ENCODE results near the gene ICE2.

DNA sequence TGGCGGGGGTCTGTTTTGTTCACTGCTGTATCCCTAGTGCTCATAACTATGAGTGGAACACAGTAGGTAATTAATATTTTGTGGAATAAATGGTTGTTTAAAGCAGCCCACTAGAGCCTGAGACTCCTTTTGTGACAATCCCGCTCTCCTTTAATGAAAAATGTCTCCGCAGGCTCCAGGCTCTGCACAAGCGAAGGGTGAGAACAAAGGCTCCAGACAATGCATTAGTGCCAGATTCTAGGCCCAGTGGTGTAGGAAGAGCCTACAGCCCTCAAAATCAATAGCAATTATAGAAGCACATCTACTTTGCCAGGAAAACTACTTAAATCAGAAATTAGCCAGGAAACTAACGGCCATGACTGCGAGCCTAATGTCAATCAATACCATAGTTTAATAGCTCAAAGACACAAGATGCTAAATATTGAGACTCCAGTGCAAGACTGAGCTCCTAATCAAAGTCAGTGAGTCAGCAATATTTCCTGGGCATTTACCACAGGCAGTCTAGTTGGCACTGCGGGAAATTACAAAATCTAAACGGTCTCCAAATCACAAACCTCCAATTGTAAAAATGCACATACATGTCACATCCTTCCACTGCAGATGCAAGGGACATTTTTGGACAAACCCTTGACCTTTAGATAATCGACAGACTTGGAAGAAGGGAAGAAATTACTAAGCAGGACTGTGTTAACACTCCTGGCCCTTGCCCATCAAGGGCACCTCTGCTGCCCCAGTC lies 83.5 kb downstream of the ICE2 start:
- TF ChIP-seq CTCF (IDR thresholded peaks at IDR 0.05; ENCODE audit: low read depth, low read length), result no peak
- no peak for TF ChIP-seq EZH2phosphoT487 (IDR thresholded peaks at IDR 0.05; ENCODE audit: low read depth)
